ENCODE measurements around the gene DYNC1I1.
A peak's percentile ranks its signal among the peaks of the same experiment; 100 is the strongest.

DYNC1I1 gene

GRCh38 chr7:95772298-95772770, at the start of gene DYNC1I1:
Gene DYNC1I1, plus strand, starts transcription at chr7:95772554. Its CDS starts 32,176 bp downstream, at chr7:95804730.
- DNase-seq (ENCODE audit: low spot score), result peak; percentile 61

DNA sequence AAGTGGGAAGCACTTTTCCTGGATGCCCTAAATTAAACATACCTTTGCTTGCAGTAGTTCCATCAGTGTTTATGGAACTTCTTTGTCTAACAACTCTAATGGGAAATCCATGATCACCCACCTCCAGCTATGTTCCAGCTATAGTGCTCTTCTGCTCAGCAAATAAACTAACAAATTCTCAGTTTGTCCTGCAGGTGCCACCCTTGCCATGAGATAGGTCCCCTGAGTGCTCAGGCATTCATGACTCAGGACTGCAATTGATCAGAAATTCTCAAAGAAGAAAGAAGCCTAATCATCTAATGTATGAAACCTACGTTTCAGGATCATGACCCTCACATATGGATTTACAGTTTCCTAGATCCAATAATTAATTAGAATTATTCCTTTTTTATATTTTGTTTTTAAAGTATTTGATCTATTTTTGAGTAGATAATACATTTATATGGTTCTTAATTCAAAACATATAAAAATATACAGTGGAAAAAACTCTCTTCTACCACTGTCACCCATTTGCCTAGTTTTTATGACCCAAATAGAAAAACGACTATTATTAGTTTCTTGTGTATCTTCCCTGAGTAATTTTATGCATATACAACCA, 48.7 kb upstream of the DYNC1I1 start:
- DNase-seq (ENCODE audit: low spot score), result peak; percentile 69

DNA sequence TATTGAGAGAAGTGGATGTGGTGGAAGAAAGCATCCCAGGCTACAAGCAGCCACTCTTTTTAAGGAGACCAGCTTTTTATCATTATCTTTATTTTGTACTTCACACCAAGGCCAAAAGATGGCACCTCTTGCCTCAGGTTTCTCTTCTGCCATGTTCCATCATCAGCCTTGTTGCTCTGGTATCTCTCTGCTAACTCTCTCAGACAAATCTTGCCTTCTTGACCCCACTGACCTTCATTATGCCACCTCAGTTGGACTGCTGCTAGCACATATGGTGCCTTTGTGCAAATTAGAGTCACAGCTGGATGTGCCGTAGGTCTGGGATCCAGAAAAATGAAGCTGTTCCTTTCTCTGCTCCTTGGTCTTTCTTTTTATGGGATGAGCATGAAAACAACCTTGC, 47.1 kb upstream of the DYNC1I1 start:
- no peak for DNase-seq (ENCODE audit: low spot score)

DNA sequence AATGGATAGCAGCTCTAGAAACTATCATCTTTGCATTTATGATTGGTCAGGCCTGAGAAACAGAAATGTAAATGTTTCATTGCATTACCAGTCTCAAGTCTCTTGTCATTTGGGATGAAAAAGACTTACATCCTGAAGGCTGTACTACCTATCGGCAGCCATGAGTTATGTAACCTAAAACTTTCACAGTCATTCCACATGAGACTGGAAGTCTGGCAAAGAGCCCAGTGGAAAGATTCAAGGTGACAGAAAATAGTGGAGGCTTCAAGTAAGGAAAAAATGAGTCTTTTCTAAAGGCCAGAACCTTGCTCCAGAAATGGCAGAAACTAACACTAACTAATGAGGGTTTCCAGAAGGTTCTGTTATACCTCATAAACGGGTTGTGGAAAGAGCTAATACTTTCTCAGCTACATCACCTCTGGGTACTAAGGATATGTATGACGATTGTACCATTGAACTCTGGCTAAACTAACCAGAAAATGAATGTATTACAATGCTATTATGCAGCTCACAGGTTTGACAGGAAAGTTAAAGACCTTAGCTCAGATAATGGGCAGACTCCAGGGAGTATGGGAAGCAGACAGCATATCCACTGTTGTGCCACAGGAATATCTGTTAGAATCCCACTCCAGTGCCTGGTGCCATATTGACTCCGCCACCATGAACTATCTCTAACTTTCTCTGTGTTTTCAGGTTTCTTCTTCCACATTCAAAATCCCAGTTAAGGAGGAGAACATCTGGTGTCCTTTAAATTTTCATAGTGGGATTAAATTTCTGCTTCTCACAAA, 41.7 kb upstream of the DYNC1I1 start:
- no peak for DNase-seq (ENCODE audit: low spot score)

GRCh38 chr7:95736635-95737034, 35.7 kb upstream of the DYNC1I1 start:
- DNase-seq (ENCODE audit: low spot score), result no peak

DNA sequence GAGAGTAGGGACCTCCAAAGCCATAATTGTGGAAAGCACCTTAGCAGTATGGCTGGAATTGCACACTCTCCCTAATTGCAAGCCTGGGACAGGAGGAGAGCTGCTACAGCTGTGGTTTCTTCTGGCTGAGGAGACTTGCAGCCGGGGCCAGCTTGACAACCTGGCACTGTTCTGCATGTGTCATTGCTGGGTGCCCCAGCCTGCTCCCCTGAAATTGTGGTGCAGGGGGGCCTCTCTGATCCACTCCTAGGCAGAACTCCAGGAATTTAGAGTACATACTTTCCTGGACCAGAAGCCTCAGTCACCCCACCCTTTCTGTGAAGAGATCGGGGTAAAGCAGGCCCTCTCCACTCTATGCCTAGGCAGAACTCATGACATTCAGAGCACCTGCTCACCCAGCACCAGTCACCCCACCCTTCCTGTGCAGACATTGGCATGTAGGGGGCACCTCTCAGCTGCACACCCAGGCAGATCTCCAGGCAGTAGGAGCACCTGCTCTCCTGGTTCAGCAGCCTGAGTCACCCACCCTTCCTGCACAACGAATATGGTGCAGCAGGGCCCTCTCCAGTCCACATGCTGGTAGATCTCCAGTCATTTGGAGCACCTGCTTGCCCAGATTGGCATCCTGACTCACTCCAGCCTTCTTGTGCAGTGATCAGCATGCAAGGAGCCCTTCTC, 34.4 kb upstream of the DYNC1I1 start:
- no peak for DNase-seq (ENCODE audit: low spot score)

DNA sequence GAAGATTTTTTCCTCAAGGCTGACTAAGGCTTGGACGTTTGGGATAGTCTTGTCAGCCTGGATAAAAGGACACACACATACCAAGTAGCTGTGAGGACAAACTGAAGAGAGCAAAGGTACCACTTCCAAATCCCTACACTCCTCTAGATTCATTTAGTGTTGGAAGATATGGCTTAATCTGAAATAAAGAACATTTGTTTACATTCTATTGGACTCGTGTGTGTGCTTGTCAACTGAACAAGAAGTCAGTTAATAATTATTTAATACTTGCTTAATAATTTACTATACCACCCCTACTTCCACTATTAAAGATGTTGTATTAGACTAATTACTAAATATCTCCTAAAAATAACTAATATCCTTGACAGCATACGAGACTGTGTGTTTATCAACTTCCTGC, 23.3 kb upstream of the DYNC1I1 start:
- DNase-seq (ENCODE audit: low spot score), result no peak

- DNase-seq (ENCODE audit: low spot score), result no peak
Observed at GRCh38 chr7:95749515-95749914, 22.8 kb upstream of the DYNC1I1 start.

DNA sequence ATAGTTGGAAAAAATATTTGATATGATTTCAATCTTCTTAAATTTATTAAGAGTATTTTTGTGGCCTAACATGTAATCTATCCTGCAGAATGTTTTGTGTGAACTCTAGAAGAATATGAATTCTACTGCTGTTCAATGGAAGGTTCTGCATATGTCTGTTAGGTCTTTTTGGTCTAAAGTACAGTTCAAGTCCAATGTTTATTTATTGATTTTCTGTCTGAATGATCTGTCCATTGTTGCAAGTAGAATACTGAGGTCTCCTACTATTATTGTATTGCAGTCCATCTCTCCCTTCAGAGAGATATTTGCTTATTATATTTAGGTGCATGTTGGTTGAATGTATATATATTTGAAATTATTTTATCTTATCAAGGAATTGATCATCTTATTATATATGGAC, 18.9 kb upstream of the DYNC1I1 start:
- DNase-seq (ENCODE audit: low spot score), result no peak

GRCh38 chr7:95755277-95755934, 16.9 kb upstream of the DYNC1I1 start:
- no peak for DNase-seq (ENCODE audit: low spot score)

DNA sequence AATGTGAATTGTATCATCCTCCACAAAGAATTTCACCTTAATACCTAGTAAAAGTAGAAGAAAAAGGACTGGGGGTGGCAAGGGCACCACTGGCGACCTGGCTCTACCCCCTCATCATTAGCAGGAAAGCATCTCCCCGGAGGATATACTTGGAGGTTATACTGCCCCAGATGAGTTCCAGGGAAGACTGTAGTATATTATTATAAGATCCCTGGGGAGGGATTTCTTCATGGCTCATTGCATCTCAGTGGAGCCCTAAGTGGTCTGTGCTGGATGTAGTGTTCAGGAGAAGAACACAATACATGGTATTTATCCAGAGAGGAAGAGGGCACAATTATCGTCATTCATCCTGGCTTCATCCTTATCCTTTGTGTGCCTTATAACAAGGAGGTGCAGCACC, 14.2 kb upstream of the DYNC1I1 start:
- DNase-seq (ENCODE audit: low spot score), result no peak

DNA sequence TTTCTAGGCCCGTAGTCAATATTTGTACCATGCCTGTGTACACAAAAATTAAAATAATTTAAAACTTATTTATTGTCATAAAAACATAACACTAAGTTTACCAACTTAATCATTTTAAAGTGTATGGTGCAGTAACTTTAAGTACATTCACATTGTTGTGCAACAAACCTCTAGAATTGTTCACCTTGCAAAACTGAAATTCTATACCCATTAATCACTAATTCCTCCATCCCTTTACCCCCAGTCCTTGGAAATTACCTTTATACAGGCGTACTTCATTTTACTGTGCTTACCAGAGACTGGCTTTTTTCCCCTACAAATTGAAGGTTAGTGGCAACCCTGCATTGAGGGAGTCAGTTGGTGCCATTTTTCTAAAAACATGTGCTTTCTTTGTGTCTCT, 6.3 kb upstream of the DYNC1I1 start:
- DNase-seq (ENCODE audit: low spot score), result no peak

GRCh38 chr7:95766657-95767056, 5.7 kb upstream of the DYNC1I1 start:
- no peak for DNase-seq (ENCODE audit: low spot score)

- peak; percentile 15 for DNase-seq (ENCODE audit: low spot score)
Observed at GRCh38 chr7:95772771-95773581, 622 bp downstream of the DYNC1I1 start.

DNA sequence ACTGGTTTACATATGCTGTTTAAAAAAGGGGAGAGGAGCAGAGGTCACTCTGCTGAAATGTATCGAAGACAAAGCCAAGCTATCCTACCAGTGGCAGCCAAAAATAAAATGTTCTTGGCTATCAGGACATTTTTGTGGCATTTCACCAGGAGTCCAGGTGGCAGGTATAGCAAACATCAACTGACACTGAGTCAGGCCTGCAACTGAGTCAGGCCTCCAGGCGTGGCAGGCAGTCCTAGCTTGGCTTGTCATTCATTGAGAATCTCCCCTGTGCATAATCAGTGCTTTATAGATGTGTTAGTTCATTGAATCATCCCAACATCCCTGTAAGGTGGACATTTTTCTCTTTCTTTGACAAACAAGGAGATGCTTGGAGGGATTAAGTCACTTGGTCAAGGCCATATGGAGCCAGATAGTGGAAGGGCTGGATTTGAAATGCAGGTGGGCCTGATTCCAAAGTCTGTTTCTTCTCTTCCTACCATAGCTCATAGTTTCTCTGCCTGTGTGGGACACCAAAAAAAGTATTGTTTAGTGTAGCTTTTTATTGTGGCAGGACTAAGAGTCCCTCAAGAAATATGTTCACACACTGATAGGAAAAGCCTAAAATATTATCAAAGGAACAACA, 4.3 kb downstream of the DYNC1I1 start:
- DNase-seq (ENCODE audit: low spot score), result no peak

- no peak for DNase-seq (ENCODE audit: low spot score)
Observed at GRCh38 chr7:95777269-95777668, 4.9 kb downstream of the DYNC1I1 start.

- no peak for DNase-seq (ENCODE audit: low spot score)
Observed at GRCh38 chr7:95780665-95781064, 8.3 kb downstream of the DYNC1I1 start.

- no peak for DNase-seq (ENCODE audit: low spot score)
Observed at GRCh38 chr7:95781961-95782586, 9.7 kb downstream of the DYNC1I1 start.

DNA sequence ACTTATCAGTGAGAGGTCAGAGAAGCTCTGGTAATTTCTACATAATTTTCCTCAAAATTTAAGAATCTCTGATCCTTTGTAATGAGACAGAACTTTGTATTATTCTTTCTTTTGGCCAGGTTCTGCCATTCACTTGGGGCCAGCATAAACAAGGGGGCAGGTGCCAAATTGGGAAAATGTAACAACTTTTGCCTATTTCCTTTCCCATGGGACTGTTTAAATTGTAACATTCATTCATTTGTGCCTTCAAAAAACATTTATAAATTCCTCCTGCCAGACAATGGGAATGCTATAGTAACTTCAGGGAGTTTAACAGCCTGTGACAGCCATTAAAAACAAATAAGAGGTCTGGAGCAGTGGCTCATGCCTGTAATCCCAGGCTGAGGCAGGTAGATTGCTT, 12.4 kb downstream of the DYNC1I1 start:
- no peak for DNase-seq (ENCODE audit: low spot score)

DNA sequence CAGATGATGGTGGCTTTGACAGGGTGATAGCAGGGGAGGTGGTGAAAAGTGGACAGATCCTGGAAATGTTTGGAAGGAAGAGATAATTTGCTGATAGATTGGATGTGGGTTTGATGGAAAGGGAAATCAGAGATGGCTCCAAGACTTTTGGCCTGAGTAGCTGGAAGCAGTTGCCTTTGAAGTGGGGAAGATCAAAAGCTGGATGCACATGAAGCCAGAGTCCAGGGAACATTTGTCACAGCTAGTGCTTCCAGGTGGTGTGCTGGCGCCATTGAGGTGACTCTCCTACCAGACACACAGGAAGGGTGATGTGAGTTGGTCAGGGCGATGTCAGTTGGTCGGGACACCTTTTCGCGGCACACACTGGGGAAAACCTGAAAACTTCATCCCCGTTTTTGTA, 15.9 kb downstream of the DYNC1I1 start:
- DNase-seq (ENCODE audit: low spot score), result no peak

DNA sequence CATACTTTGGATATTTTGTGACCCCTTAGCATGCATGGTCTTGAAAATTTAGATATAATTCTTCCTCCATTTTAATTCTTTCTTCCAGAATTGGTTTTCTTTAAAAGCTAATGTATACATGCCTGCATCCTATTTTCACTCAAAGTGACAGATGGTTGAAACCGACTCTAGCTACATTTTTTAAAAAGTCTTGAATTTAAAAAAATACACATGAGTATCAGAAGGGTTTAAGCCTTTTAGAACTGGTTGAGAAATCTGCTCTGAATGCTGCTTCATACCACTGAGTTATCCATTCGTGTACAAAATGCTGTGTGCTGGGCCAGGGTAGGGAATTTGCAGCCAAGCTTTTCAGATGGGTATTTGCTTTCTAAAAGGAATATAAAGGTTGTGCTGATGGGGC, 16.5 kb downstream of the DYNC1I1 start:
- DNase-seq (ENCODE audit: low spot score), result no peak
